Common myeloid progenitor, CD34-positive (primary cell): ENCODE measurements around the gene USP13.

Source experiments
- CTCF ChIA-PET: fragments of 350-600 bp; sonication (Branson Sonifier 250); formaldehyde crosslinking; loops from one replicate; lab custom pipeline; 2021; ENCODE audit warnings: antibody characterized with exemption; lab: Charles Lee
- POLR2A ChIA-PET: fragments of 350-600 bp; sonication (Branson Sonifier 250); formaldehyde crosslinking; loops from one replicate; lab custom pipeline; 2021; ENCODE audit warnings: antibody characterized with exemption; lab: Charles Lee
- DNase-seq, 3 donors: peaks; one replicate each; pipeline versions ENCODE4 v3.0.0 to v3.0.0-alpha.2; 2013
- H3K27ac ChIP-seq, 2 experiments: 1 replicate in 1 of 2; 2 replicates in 1 of 2; pipeline ENCODE4 v1.7.0; 2013; ENCODE audit warnings: inconsistent platforms in 2 of 2, low read length in 2 of 2, mild to moderate bottlenecking in 2 of 2, low read depth in 1 of 2, moderate library complexity in 1 of 2; ENCODE audit not compliant: severe bottlenecking in 2 of 2, insufficient read depth in 1 of 2, poor library complexity in 1 of 2
- H3K27me3 ChIP-seq, 5 experiments: replicated peaks in 2 of 5; 1 replicate in 3 of 5; 2 replicates in 2 of 5; pipeline versions ENCODE4 v1.6.1 to v1.7.0; 2013; ENCODE audit warnings: low read length in 4 of 5, mild to moderate bottlenecking in 2 of 5, moderate library complexity in 2 of 5, inconsistent platforms in 1 of 5; ENCODE audit not compliant: insufficient read depth in 5 of 5, control insufficient read depth in 4 of 5
- H3K36me3 ChIP-seq, 4 experiments: 1 replicate in 2 of 4; 2 replicates in 2 of 4; pipeline versions ENCODE4 v1.6.1 to v1.7.0; 2013; ENCODE audit warnings: low read length in 3 of 4, control low read depth in 1 of 4, mild to moderate bottlenecking in 1 of 4; ENCODE audit not compliant: control insufficient read depth in 4 of 4, insufficient read depth in 4 of 4
- H3K4me1 ChIP-seq, 4 experiments: 1 replicate in 3 of 4; 2 replicates in 1 of 4; pipeline versions ENCODE4 v1.6.1 to v1.7.1; 2013; ENCODE audit warnings: low read length in 3 of 4, mild to moderate bottlenecking in 3 of 4, control low read depth in 1 of 4, inconsistent platforms in 1 of 4, moderate library complexity in 1 of 4; ENCODE audit not compliant: control insufficient read depth in 4 of 4, insufficient read depth in 4 of 4; ENCODE audit errors: control extremely low read depth in 1 of 4
- H3K4me3 ChIP-seq, 7 experiments: 1 replicate in 4 of 7; 2 replicates in 3 of 7; pipeline versions ENCODE4 v1.5.1 to v1.7.0; 2013; ENCODE audit warnings: mild to moderate bottlenecking in 7 of 7, low read length in 6 of 7, moderate library complexity in 6 of 7, inconsistent platforms in 2 of 7, low read depth in 2 of 7, control low read depth in 1 of 7; ENCODE audit not compliant: insufficient read depth in 4 of 7, control insufficient read depth in 1 of 7; ENCODE audit errors: extremely low read depth in 1 of 7
- H3K9me3 ChIP-seq, 5 experiments: 1 replicate in 4 of 5; 2 replicates in 1 of 5; pipeline versions ENCODE4 v1.6.1 to v1.7.1; 2013; ENCODE audit warnings: low read length in 4 of 5, mild to moderate bottlenecking in 2 of 5, inconsistent platforms in 1 of 5, low read depth in 1 of 5, moderate library complexity in 1 of 5; ENCODE audit not compliant: control insufficient read depth in 4 of 5, insufficient read depth in 2 of 5; ENCODE audit errors: control extremely low read depth in 1 of 5
- WGBS: methylation state at CpG from one replicate; pipeline ENCODE4 v1.1.5; 2013; ENCODE audit not compliant: insufficient coverage; 5-methylcytosine and 5-hydroxymethylcytosine counted together

Gene USP13

DNA sequence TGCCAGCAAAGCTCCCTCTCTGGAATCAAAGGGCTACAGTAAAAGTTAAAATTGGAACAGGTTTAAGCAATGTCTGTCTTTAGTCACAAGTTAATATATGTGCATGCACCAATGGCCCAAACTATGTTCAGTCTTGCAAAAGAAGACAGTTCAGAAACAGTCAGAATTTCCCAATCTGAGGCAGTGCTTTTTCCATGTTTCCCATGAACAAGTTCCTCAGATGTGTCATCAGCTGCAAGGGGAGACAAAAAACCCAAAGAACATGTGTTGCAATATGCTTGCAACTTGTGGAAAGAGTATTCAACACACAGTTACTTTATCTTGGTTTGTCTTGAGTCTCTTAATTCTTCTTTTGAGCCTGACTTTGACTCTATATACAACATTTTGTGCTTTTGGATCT is 148.4 kb downstream of the USP13 start:
- H3K4me3 ChIP-seq, result no peak overlapping the region
- POLR2A ChIA-PET, result no interaction called here
- H3K36me3 ChIP-seq, result no peaks in the 10 kb centered on the region
- H3K27me3 ChIP-seq, result peaks cover 0 to 2% (median 0%) of the 10 kb centered on the region in 5 experiments
- no peak overlapping the region for H3K27ac ChIP-seq
- DNase-seq, result no peak
- CTCF ChIA-PET, result no interaction called here
- H3K9me3 ChIP-seq, result no peaks in the 10 kb centered on the region
- H3K4me1 ChIP-seq, result no peaks in the 10 kb centered on the region

DNA sequence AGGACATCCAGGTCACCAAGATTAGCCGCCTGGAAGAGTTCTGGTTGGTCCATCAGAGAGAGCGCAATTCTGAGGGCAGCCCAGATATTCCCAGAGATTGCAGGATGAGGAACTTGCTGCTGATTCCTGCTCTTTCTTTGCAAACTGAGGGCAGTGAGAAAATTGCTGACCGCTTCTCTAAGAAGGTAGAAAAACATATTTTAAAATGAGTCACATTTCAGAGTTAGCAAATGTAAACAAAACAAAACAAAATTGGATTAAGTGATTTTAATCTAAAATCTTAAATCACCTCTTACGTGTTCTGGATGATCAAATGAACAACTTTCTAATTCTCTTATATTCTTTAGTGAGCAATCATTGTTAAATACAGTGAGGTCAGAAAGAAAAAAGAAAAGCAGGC is 149.0 kb downstream of the USP13 start:
- Histone ChIP-seq H3K9me3 (no peaks in the 10 kb centered on the region), H3K4me3 (no peak overlapping the region), H3K27me3 (peaks cover 0 to 2% (median 0%) of the 10 kb centered on the region in 5 experiments), H3K36me3 (no peaks in the 10 kb centered on the region), H3K27ac (no peak overlapping the region), H3K4me1 (no peaks in the 10 kb centered on the region)
- DNase-seq, result no peak
- CTCF ChIA-PET, result no interaction called here
- WGBS, result 96% methylated on average over 2 of the region's 4 CpGs
- POLR2A ChIA-PET, result no interaction called here

DNA sequence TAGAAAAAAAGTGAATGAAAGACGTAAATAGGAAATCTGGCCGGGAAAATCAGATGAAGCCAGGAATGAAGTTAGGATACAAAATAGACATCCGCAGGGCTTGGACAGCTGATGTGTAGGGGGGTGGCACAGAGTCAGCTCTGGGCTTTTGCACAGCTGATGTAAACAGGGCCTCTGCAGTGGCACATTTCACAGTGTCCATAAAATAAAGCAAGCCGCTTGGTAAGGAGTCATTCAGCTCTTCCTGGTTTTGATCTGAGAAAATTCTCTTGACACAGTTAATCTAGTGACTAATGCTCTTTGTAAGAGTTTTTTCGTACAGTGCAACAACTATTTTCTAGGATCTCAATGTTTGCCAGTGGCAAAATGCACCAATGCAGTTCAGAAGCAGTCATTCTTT is 153.3 kb downstream of the USP13 start:
- 100% methylated on average over 1 of the region's 5 CpGs for WGBS
- DNase-seq, result no peak
- POLR2A ChIA-PET, result no interaction called here
- H3K36me3 ChIP-seq, result no peaks in the 10 kb centered on the region
- H3K27ac ChIP-seq, result no peak overlapping the region
- peaks cover 0 to 1% (median 0%) of the 10 kb centered on the region in 5 experiments for H3K9me3 ChIP-seq
- no peaks in the 10 kb centered on the region for H3K4me1 ChIP-seq
- no peak overlapping the region for H3K4me3 ChIP-seq
- CTCF ChIA-PET, result no interaction called here
- peaks cover 0 to 2% (median 0%) of the 10 kb centered on the region in 5 experiments for H3K27me3 ChIP-seq

DNA sequence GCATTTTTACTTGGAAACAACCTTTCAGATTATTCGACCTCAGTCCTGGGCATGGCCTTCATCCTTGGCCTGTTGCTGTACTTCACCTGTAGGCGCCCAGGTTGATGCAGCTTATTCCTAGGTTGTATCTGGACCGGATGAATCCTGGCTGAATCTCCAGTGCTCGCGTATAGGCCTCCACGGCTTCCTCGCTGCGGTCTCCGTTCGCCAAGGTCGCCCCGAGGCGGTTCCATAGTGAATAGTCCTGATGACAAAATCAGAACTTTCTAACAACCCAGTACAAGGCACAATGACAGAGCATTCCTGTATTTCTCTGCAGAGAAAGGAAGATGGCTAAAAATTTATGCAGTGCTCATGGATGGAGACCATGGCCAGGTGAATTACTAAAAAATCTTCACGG is 154.7 kb downstream of the USP13 start:
- Histone ChIP-seq H3K27ac (no peak overlapping the region), H3K9me3 (peaks cover 0 to 1% (median 0%) of the 10 kb centered on the region in 5 experiments), H3K36me3 (no peaks in the 10 kb centered on the region), H3K4me3 (no peak overlapping the region), H3K27me3 (peaks cover 0 to 2% (median 0%) of the 10 kb centered on the region in 5 experiments), H3K4me1 (no peaks in the 10 kb centered on the region)
- DNase-seq, result no peak
- ChIA-PET CTCF (no interaction called here), POLR2A (no interaction called here)
- 93% methylated on average over 10 of the region's 14 CpGs for WGBS

DNA sequence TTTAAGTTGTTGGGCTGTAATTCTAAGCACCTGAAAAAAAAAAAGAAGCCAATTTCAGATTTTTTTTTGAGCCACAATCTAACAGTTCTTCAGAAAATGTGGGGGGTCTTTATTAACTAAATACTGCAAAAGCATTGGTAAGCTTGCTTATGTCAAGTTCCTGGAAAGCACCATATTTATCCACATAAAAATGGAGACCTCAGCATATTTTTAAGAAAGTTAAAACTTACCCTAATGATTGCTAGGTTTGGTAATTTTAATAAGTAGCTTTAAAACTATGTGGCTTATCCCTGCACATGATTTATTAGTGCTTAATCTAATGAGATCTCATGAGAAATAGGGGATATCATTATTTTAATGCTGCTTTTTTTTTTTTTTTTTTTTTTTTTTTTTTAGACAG is 156.8 kb downstream of the USP13 start:
- ChIA-PET POLR2A (no interaction called here), CTCF (no interaction called here)

DNA sequence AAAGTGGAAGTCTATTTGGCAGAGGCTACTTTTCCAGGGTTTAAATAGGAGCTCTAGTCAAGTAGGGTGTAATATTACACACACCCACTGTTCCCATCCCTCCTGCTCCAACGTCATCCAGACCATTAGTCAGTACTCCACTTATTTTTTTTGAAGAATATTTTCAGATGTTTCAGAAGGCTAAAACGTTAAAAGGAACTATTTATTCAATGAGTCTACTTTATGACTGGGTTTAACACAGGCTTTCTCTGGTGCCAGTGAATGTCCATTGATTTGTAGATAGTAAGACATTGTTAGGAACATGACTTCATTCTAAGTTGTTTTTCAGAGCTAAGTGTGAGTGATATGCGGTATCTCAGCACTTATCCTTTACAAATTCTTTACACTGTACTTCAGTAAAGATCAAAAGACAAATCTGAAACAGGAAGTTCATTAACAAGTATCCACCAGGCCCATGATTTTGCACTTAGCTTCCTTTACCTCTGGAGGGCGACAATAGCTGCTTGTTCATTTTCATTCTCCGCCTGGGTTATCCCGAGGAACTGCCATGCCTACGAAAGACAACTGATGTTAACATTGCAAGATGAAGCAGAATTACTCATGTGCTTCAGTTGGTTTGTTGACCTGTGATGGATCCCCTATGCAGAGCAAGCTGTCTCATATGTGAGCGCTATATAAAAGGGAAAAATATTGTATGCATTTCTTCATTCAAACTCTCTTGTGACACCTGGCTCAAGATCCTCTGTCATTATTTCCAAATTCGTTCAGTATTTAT is 158.7 kb downstream of the USP13 start:
- Histone ChIP-seq H3K27ac (no peak overlapping the region), H3K9me3 (peaks cover 0 to 1% (median 0%) of the 10 kb centered on the region in 5 experiments), H3K4me3 (no peak overlapping the region), H3K36me3 (no peaks in the 10 kb centered on the region), H3K27me3 (no peaks in the 10 kb centered on the region), H3K4me1 (no peaks in the 10 kb centered on the region)
- peak; percentile 21 to 61 (median 61) for DNase-seq
- ChIA-PET POLR2A (no interaction called here), CTCF (interaction anchor here (1.0 to 1.4 kb wide), 5 partner anchors 9 to 117 kb away, joined by 3 to 7 read pairs (median 5); no protein-coding TSS in a partner anchor)
- 45% methylated on average over 4 of the region's 9 CpGs for WGBS

More for the DNA sequence above, 156.8 kb downstream of the USP13 start:
- H3K36me3 ChIP-seq, result no peaks in the 10 kb centered on the region
- H3K4me3 ChIP-seq, result no peak overlapping the region
- no peaks in the 10 kb centered on the region for H3K27me3 ChIP-seq
- no peaks in the 10 kb centered on the region for H3K4me1 ChIP-seq
- DNase-seq, result no peak
- H3K9me3 ChIP-seq, result peaks cover 0 to 1% (median 0%) of the 10 kb centered on the region in 5 experiments
- no peak overlapping the region for H3K27ac ChIP-seq

DNA sequence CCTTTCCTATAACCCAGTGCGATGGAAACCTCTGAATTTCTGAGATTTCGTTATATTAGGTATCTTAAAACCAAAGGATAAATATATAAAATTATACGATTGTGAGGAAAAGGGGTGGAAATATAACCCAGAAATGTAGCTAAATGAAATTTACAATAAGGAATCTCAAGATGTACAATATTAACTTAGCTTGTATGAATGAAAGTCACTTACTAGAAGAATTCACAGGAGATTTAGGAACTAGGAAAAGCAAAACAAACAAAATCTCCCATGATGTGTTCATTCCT is 159.2 kb downstream of the USP13 start:
- CTCF ChIA-PET, result interaction anchor here (1.0 to 1.4 kb wide), 4 partner anchors 9 to 117 kb away, joined by 3 to 7 read pairs (median 5); no protein-coding TSS in a partner anchor
- DNase-seq, result no peak
- POLR2A ChIA-PET, result no interaction called here
- Histone ChIP-seq H3K27me3 (no peaks in the 10 kb centered on the region), H3K27ac (no peak overlapping the region), H3K4me3 (no peak overlapping the region), H3K36me3 (no peaks in the 10 kb centered on the region), H3K9me3 (peaks cover 0 to 1% (median 0%) of the 10 kb centered on the region in 5 experiments), H3K4me1 (no peaks in the 10 kb centered on the region)
- no CpG with 5 or more reads among the region's 3 CpGs for WGBS
